Measurements from ENCODE around the gene SOAT1.

DNA sequence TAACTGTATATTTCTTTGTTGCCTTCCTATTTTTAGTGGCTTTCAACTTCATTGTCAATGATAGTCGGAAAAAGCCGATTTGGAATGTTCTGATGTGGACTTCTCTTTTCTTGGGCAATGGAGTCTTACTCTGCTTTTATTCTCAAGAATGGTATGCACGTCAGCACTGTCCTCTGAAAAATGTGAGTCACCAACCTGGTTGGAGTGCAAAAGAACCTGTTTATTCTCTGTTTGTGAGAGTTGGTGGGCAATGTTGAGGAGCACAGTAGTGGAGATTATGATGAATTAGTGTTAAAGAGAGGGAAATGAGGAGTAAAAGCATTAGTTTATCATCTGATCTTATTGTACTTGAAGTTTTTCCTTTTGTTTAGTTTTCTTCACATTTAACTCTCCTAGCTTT lies 57.7 kb downstream of the SOAT1 start:
- TF ChIP-seq, protein P1, sequence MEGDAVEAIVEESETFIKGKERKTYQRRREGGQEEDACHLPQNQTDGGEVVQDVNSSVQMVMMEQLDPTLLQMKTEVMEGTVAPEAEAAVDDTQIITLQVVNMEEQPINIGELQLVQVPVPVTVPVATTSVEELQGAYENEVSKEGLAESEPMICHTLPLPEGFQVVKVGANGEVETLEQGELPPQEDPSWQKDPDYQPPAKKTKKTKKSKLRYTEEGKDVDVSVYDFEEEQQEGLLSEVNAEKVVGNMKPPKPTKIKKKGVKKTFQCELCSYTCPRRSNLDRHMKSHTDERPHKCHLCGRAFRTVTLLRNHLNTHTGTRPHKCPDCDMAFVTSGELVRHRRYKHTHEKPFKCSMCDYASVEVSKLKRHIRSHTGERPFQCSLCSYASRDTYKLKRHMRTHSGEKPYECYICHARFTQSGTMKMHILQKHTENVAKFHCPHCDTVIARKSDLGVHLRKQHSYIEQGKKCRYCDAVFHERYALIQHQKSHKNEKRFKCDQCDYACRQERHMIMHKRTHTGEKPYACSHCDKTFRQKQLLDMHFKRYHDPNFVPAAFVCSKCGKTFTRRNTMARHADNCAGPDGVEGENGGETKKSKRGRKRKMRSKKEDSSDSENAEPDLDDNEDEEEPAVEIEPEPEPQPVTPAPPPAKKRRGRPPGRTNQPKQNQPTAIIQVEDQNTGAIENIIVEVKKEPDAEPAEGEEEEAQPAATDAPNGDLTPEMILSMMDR (IDR thresholded peaks at IDR 0.05; ENCODE audit: insufficient read depth, low read length, poor library complexity, severe bottlenecking) = no peak
- TF ChIP-seq EZH2phosphoT487 (conservative IDR thresholded peaks at IDR 0.05; ENCODE audit: low read length) = no peak

All from SU-DHL-6 (cell line).